ENCODE data around the gene TACR1.

The TACR1 gene

GRCh38 chr2:75025633-75026380 is 173.5 kb downstream of the TACR1 start:
- H3K27ac ChIP-seq = no peak overlapping the region
- TF ChIP-seq CTCF (IDR thresholded peaks at IDR 0.05) (no peak), ZFX (IDR thresholded peaks at IDR 0.05; ENCODE audit: borderline replicate concordance) (no peak)

- TF ChIP-seq CTCF (IDR thresholded peaks at IDR 0.05) (no peak), ZFX (IDR thresholded peaks at IDR 0.05; ENCODE audit: borderline replicate concordance) (no peak)
- H3K27ac ChIP-seq = no peak overlapping the region
Measured at GRCh38 chr2:75025216-75025615, 174.1 kb downstream of the TACR1 start.

GRCh38 chr2:75023666-75024455 is 175.5 kb downstream of the TACR1 start:
- no peak overlapping the region for H3K27ac ChIP-seq
- TF ChIP-seq ZFX (IDR thresholded peaks at IDR 0.05; ENCODE audit: borderline replicate concordance) = no peak
- TF ChIP-seq CTCF (IDR thresholded peaks at IDR 0.05) = no peak

- H3K27ac ChIP-seq = no peak overlapping the region
- TF ChIP-seq CTCF (IDR thresholded peaks at IDR 0.05) = no peak
- no peak for TF ChIP-seq ZFX (IDR thresholded peaks at IDR 0.05; ENCODE audit: borderline replicate concordance)
Measured at GRCh38 chr2:75022516-75022915, 176.8 kb downstream of the TACR1 start.

GRCh38 chr2:75021672-75022071 is 177.6 kb downstream of the TACR1 start:
- H3K27ac ChIP-seq = no peak overlapping the region
- TF ChIP-seq CTCF (IDR thresholded peaks at IDR 0.05) (no peak), ZFX (IDR thresholded peaks at IDR 0.05; ENCODE audit: borderline replicate concordance) (no peak)

- H3K27ac ChIP-seq = no peak overlapping the region
- TF ChIP-seq ZFX (IDR thresholded peaks at IDR 0.05; ENCODE audit: borderline replicate concordance) = no peak
- no peak for TF ChIP-seq CTCF (IDR thresholded peaks at IDR 0.05)
Measured at GRCh38 chr2:75020476-75020875, 178.8 kb downstream of the TACR1 start.

GRCh38 chr2:75019790-75020189 is 179.5 kb downstream of the TACR1 start:
- H3K27ac ChIP-seq = no peak overlapping the region
- TF ChIP-seq ZFX (IDR thresholded peaks at IDR 0.05; ENCODE audit: borderline replicate concordance) (no peak), CTCF (IDR thresholded peaks at IDR 0.05) (no peak)
